Endothelial cell (in vitro differentiated cells): ENCODE measurements around the gene CXCR1. TPM values are rescaled to one million over a fixed set of nuclear protein-coding genes. Genes with fewer than 3 reads are reported as not detected.
A peak's percentile ranks its signal among the peaks of the same experiment; 100 is the strongest.

Experiments
- DNase-seq: peaks from one replicate; pipeline ENCODE4 v3.0.0; 2021; ENCODE audit warnings: low spot score
- H3K27ac Mint-ChIP-seq: one replicate; pipeline ENCODE4 v1.8.0; 2021; ENCODE audit warnings: mixed read lengths, inconsistent platforms; ENCODE audit not compliant: unreplicated experiment
- H3K27me3 Mint-ChIP-seq: one replicate; pipeline ENCODE4 v1.8.0; 2021; ENCODE audit warnings: mild to moderate bottlenecking, moderate library complexity, mixed read lengths, inconsistent platforms; ENCODE audit not compliant: unreplicated experiment
- H3K36me3 Mint-ChIP-seq: one replicate; pipeline ENCODE4 v1.8.0; 2021; ENCODE audit warnings: mild to moderate bottlenecking, low read depth, mixed read lengths, inconsistent platforms; ENCODE audit not compliant: unreplicated experiment
- H3K4me1 Mint-ChIP-seq: one replicate; pipeline ENCODE4 v1.8.0; 2021; ENCODE audit warnings: mild to moderate bottlenecking, mixed read lengths, inconsistent platforms; ENCODE audit not compliant: unreplicated experiment
- H3K4me3 Mint-ChIP-seq: one replicate; pipeline ENCODE4 v1.8.0; 2021; ENCODE audit warnings: mild to moderate bottlenecking, mixed read lengths, inconsistent platforms; ENCODE audit not compliant: unreplicated experiment
- H3K9me3 Mint-ChIP-seq: one replicate; pipeline ENCODE4 v1.8.0; 2021; ENCODE audit warnings: mixed read lengths, inconsistent platforms; ENCODE audit not compliant: unreplicated experiment
- CTCF ChIP-seq: fragments of 200-600 bp; sonication (generic); IDR thresholded peaks from one replicate; pipeline ENCODE4 v1.5.0; 2021; ENCODE audit warnings: antibody characterized with exemption; ENCODE audit not compliant: unreplicated experiment
- total RNA-seq: library from RNA; stranded (reverse); fragmentation: NEBNext Ultra II Directional; extraction: Animal tissue kit (Norgen Biotek cat#: 25700); gene quantifications from one replicate; pipeline ENCODE4 v1.2.1, GENCODE V29; 2021; ENCODE audit not compliant: unreplicated experiment

Gene CXCR1
- total RNA-seq, 1 donor from 2014 or later = not detected

GRCh38 chr2:218130377-218130776 is 36.4 kb downstream of the CXCR1 start:
- H3K27me3 Mint-ChIP-seq = peaks cover 8% of the 10 kb centered on the region
- no peak overlapping the region for H3K4me3 Mint-ChIP-seq
- no peak for DNase-seq
- no peak for TF ChIP-seq CTCF
- H3K36me3 Mint-ChIP-seq = no peaks in the 10 kb centered on the region
- no peak overlapping the region for H3K27ac Mint-ChIP-seq
- H3K9me3 Mint-ChIP-seq = no peaks in the 10 kb centered on the region
- peaks cover 8% of the 10 kb centered on the region for H3K4me1 Mint-ChIP-seq

- H3K4me3 Mint-ChIP-seq = no peak overlapping the region
- H3K9me3 Mint-ChIP-seq = no peaks in the 10 kb centered on the region
- no peaks in the 10 kb centered on the region for H3K36me3 Mint-ChIP-seq
- no peak for DNase-seq
- H3K4me1 Mint-ChIP-seq = peaks cover 16% of the 10 kb centered on the region
- H3K27me3 Mint-ChIP-seq = peaks cover 6% of the 10 kb centered on the region
- no peak overlapping the region for H3K27ac Mint-ChIP-seq
- TF ChIP-seq CTCF = no peak
Observed at GRCh38 chr2:218129458-218130135, 37.2 kb downstream of the CXCR1 start.

- Mint-ChIP-seq H3K27ac (no peak overlapping the region), H3K36me3 (no peaks in the 10 kb centered on the region), H3K4me3 (no peak overlapping the region), H3K9me3 (no peaks in the 10 kb centered on the region), H3K4me1 (peaks cover 18% of the 10 kb centered on the region), H3K27me3 (peaks cover 6% of the 10 kb centered on the region)
- DNase-seq = no peak
- TF ChIP-seq CTCF = no peak
Observed at GRCh38 chr2:218128781-218129457, 37.8 kb downstream of the CXCR1 start.

- DNase-seq = no peak
- H3K36me3 Mint-ChIP-seq = no peaks in the 10 kb centered on the region
- no peaks in the 10 kb centered on the region for H3K9me3 Mint-ChIP-seq
- TF ChIP-seq CTCF = no peak
- H3K4me1 Mint-ChIP-seq = peaks cover 18% of the 10 kb centered on the region
- no peak overlapping the region for H3K4me3 Mint-ChIP-seq
- H3K27me3 Mint-ChIP-seq = peaks cover 5% of the 10 kb centered on the region
- H3K27ac Mint-ChIP-seq = no peak overlapping the region
Observed at GRCh38 chr2:218127929-218128455, 38.8 kb downstream of the CXCR1 start.

- peaks cover 3% of the 10 kb centered on the region for H3K9me3 Mint-ChIP-seq
- no peak for TF ChIP-seq CTCF
- no peaks in the 10 kb centered on the region for H3K36me3 Mint-ChIP-seq
- peaks cover 4% of the 10 kb centered on the region for H3K27me3 Mint-ChIP-seq
- H3K4me1 Mint-ChIP-seq = peaks cover 18% of the 10 kb centered on the region
- peak within 1 kb of the TSS; percentile 80 for H3K27ac Mint-ChIP-seq
- no peak within 1 kb of the TSS for H3K4me3 Mint-ChIP-seq
- no peak for DNase-seq
Observed at GRCh38 chr2:218125626-218126080, 41.1 kb downstream of the CXCR1 start, which contains the start of gene CXCR2. Gene CXCR2, plus strand, starts transcription at chr2:218126028. Its CDS starts 8,774 bp downstream, at chr2:218134802.
